NCI-H187 treated with DMSO at 0.1 percent for 48 hours (cell line): ENCODE data around the gene APBA1.

Experiments
- DNase-seq: peaks from one replicate; lab custom pipeline; 2025; lab: John Stamatoyannopoulos, UW

The APBA1 gene

DNA sequence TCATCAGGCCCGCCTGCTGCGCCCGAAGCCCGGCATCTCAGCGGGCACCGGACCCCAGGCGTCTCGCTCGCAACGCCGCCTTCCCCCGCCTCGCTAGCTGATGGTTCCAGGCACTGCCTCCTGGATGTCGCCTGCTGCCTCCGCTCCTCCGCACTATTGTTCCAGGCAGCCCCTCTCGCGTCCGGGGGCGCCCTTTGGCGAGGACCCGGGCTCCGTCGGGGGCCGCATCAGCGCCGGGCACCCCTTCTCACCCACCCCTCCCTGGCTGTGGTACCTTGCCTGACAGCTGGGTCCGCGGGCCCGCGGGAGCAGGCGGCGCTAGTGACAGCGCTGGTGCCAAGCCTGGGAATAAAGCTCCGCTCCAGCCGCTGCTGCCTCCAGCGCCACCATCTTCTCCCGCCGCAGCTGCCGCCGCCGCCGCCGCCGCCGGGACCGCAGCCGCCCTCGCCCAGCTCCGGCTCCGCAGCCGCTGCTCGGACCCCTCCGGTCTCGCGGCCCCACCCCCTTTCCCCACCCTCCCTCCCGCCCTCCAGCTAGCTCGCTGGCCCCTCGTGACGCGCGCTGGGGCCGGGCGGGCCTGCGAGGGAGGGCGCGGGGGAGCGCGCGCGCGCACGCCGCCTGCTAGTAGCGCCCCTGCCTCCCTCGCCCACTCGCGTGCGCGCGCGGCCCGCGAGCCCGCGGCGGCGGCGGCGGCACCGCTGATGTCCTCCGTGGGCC is at the start of gene APBA1:
APBA1 (minus strand) TSS at position 493 of the 717 bp plus-strand sequence.
- DNase-seq = no peak

DNA sequence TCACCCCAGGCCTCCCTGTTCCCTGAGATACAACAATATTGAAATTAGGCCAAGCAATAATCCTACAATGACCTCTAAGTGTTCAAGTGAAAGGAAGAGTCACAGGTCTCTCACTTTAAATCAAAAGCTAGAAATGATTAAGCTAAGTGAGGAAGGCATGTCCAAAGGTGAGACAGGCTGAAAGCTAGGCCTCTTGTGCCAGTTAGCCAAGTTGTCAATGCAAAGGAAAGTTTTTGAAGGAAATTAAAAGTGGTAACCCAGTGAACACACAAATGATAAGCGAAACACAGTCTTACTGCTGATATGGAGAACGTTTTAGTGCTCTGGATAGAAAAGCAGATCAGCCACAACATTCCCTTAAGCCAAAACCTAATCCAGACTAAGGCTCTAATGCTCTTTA is 47.8 kb upstream of the APBA1 start:
- DNase-seq = no peak

DNA sequence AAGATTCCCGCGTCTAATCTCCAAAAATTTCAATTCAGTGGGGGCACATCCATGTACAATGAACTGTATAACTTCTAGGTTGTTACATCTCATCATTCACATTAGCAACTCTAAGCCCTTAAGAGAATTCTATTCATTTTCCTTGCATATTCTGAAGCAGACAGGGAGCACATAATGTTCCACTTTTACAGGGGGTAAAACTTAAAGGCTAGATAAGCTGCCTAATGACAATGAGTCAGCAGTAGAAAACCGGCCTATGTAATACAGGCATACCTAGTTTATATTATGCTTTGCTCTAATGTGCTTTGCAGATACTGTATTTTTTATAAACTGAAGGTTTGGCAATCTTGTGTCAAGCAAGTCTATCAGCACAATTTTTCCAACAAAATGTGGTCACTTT is 47.2 kb upstream of the APBA1 start:
- no peak for DNase-seq

DNA sequence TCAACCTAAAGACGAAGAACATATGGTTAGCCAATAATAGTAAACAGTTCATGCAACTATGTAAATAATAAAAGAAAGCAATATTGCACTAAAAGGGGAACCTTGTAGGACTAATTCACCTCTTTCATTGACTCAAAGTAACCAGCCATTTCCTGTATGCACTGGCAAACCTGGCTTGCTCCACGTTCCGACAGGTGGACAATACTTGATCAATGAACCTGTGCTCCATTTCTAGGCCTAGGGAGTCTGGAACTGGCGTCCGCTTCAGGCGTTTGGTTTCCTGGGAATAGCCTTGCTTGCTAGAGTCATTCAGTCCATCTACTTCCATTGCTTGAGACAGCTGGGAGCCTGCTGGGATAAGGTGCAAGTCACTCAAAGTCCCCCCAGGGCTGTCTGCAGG is 46.0 kb upstream of the APBA1 start:
- no peak for DNase-seq

DNA sequence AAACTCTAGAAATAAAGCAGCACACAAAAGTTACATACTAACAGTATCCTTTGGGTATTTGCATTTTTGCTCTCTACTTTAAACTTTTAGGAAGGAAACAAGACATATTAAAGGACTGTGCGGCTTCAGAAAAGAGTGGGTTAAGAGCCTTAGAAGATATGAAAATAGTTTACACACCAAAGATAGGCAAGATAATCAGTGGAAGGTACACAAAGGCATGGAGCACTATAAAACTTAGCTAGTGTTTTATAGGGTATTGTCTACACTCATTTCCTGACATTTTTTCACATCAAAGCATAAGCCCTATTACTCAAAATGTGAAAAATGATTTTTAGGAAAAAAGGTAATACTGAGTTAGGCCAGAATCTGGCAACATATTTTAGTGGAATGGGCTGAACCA is 43.7 kb upstream of the APBA1 start:
- no peak for DNase-seq

DNA sequence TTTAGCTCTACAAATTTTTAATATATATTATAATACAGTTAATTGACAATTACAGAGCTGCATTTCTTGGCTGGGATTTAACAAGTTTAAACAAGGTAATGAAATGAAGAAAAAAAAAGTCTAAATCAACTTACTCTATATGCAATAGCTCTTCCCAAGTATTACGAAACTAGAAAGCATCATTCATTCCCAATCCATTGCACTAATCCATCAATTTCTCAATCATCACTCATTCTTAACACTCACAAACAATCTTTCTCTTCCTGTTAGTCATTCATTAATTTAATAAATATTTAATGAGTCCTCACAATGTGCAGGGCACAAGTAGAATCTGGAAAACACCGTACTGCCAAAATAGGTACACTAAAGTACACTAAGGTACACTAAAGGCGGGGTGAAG is 42.9 kb upstream of the APBA1 start:
- no peak for DNase-seq

DNA sequence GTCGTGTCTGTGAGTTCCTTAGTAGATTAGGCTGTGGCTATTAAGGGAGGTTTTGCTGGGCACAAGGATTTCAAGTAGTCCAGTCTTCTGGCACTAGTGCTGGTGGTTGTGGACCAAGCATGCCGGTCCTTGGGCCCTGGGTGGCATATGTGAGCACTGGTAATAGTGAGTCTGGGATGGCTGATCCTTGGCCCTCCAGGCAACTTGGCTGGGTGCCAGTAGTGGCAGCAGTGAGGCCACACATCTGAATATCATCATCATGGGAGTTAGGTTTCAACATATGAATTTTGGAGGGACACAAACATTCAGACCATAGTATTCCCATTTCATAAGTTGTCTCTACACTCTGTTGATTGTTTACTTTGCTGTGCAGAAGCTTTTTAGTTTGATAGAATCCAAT is 25.3 kb upstream of the APBA1 start:
- no peak for DNase-seq

DNA sequence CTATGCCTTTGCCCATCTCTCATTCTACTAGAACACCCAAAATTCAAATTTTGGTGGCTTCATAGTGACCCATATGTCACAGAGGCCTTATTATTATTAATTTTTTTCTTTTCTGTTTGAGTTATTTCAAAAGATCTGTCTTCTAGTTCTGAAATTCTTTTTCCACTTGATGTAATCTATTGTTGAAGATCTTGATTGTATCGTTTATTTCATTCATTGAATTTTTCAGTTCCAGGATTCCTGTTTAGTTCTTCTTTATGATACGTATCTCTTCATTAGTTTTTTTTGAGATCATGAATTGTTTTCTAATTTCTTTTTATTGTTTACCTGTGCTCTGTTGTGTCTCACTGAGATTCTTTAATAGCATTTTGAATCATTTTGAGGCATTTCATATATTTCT is 24.6 kb upstream of the APBA1 start:
- no peak for DNase-seq

DNA sequence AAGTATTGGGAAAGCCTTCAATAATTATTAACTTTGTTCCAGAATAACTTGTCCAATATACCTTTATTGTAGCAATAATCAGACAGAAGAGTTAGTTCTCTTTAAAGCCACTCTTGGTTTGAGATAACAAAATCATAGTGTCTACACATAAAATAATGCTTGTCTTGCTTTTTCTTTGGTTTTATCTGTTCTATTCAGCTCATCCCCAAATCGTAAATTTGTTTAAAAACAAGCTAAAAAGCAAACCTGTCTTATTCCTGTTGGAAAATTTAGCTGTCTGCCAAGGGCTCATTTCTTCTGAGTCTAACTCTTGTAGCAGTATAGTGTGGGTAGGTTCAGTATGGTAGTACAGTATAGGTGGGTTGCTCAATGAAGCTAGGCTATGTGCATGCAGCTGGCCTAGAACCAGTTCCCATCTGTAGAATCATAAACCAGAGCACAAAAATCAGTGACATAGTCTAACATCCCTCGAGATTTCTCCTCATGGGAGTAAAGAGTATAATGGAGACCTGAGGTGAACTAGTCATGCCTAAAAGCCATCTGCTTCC is 17.9 kb upstream of the APBA1 start:
- DNase-seq = no peak

DNA sequence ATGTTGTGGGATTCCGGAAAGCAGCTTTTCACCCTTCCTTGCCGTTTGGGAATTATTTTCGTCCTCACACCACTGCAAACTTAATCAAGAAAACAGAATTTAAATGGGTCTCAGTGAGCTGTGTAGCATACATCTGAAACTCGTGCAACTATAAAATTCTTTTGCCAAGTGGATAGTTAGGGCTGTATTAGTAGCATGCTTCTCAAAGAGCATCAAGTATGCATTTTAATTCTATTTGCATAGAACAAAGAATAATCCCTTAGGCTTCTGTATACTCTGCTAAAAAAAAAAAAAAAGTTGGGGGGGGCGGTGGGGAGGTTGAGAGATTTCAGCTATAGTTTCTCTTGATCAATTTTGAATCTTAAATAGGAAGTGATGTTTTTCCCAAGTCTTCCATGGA is 11.8 kb upstream of the APBA1 start:
- DNase-seq = no peak

DNA sequence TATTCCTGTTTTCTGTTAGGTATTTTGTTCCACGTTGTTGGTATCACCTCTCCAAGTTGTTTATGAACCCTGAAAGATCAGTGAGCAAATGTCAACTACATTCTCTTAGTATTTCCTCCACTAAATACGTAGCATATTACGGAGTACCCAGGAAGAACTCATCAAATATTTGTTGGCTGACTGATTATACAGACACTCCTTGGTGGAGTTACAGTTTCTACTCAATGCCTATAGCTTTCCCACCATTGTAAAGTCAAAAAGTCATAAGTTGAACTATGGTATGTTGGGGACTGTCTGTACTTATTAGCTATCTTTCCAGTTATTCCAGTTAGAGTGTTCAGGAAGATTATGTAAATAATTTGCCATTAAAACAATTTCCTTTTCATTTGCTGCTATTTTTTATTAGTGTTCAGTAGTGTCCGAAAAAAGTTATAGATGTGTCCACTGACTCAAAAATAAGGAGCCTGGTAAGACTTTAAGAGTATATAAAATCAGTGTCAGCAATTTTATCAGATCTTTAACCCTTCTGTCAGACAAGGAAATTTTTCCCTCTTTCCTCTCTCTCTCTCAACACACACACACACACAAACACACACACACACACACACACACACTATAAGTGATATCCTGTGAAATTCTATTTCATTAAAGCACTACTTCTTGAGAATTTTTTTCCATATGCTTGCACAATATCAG is 6.8 kb upstream of the APBA1 start:
- DNase-seq = no peak

DNA sequence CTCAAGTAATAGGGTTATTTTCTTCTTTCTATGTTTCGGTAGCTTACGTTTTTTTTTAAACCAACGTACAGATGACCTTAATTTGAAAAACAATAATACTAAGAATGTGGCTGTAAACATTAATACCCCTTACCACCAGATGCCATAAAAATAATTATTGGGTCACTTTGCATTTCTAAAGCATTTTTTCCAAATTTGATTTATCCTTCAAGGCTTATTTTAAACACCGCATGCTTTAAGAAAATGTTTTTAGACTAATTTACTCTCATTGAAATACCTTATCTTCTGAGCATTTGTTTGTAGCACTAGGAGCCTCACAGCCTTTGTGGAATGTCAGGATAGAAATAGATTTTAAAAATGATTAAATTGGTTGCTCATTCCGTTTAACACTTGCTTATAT is 5.8 kb upstream of the APBA1 start:
- no peak for DNase-seq

DNA sequence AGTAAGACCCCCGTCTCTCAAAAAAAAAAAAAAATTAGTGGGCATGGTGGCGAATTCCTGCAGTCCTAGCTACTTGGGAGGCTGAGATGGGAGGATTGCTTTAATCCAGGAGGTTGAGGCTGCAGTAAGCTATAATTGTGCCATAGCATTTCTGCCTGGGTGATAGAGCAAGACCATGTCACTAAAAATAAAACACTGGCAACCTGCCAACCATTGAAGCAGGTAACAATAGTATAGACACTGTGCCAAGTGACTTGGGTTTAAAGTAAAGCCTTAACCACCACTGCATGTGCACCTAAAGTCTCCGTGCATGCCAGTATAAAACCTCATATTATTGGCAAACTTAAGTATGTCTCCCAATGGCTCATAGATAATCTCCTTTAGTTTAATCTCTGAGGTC is 3.4 kb upstream of the APBA1 start:
- DNase-seq = no peak

DNA sequence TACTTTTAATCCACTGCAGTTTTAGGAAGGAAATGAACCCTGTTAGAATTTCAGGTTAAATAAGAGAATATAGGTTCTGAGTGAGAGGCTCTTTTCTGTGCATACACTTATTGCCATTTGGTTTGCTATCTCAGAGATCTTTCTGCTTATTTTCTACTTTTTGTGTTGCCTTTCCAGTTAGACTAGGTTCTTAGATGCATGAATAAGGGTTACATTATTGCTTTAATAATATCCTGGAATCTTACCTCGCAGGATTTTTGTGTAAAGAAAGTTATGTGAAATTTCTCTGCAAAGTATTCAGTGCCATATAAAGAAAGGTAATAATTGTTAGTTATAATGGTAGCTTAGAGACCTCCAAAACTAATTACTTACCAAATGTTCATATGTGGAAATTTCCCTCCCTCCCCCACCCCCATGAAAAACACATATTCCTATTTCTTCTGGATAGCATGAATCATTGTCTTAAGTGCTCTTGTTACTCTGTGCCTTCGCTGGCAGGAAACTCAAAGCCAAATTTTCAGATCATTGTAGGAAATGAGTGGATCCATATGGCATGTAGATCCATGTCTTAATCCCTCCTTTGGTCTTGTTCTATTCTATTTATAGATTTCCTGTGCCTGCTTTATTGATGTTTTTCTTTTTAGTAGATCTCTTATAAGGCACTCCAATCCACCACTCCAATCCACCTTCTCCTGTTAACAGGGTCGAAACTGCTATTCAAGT is 2.7 kb upstream of the APBA1 start:
- DNase-seq = peak; percentile 10

DNA sequence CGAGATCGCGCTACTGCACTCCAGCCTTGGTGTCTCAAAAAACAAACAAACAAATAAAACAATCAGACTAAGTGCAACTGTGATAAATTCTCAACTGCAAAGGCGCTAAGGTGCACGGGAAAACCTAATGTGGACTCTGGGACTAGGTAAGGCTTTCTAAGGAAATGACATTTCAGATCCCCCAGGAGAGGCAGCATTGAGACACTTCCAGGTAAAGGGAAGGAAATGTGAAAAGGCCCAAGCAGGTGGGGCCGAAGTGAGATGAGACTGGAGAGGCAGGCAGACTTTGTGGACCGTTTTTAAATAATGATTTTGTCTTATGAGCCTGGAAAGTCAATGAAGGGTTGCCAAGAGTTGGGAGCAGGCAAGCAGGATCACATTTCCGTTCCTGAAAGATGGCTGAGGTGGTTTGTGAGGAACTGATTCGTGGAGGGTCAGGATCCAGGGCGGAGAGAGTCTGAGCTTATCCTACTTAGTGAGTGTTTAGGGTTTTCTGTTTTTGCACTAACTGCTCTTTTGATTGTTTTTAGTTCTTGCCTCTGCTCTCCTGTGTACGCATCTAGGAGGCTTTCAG is 2.0 kb upstream of the APBA1 start:
- peak; percentile 9 for DNase-seq

DNA sequence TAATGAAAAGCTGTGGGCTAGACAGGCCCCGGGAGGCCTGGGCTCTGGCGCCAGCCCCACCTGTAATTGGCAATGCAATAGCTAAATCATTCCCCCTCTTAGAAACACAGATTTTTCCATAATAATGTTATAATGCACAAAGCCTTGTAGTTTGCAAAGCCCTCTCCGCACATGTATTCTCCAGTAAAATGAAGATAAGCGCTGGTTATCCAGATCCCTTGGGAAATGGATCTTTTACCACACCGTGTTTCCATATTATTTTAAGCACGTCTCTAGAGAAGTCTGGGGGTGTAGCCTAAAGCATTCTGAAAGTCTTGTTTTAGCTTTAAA is 1.1 kb upstream of the APBA1 start:
- DNase-seq = no peak

DNA sequence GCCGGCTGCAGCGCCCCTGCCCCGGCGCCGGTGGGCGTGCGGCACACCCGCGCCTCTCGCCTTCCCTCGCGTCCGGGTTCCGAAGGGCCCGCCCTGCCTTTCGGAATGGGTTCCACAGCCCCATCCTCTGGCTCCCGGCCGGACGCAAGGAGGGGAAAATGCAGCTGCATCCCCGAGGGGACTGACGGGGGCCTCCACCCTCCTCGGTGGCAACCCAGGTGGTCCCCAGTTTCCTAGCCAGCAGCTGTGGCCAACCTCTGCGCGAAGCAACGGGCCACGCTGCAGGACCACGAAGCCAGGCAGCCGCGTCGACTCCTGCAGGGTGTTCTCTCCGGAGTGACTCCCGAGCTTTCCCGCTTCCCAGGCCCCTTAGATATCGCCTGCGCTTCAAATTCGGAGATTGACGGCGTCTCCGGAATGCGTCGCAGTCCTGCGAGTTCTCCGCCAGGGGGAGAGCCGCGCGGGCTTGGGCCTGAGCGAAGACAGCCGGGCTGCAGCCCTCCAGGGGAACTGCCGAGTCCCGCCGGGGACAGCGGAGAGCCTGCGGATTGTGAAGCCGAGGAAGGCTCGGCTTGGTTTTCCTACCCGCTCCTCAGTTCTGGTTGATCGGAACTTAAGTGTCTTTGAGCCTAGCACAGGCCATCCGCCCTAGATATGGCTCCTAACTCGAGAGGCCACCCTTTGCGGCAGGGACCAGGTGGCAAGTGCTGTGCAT is 582 bp upstream of the APBA1 start:
- DNase-seq = peak; percentile 71

DNA sequence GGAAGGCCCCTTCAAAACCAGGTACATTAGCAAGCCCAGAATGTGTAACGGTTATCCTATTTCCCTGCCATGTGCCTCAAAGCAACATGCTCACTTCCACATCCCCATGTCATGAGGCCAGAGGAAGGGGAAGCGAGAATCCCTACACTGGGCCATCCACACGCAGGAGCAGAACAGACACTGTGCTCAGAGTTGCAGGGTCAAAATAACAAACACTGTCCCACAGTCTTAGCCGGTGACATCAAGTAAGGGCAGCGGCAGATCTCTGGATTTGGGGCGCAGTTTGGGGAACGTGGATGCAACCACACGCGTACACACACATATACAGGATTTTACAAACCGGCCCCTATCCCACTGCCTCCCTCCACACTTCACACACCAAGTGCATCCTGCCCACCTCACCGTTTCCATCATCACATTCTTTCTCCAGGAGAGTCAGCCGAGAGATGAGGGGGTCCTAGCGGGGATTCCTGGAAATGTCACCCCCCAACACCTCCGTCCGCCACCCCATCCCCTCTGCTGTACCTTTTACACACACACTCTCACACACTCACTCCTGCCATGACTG is 776 bp downstream of the APBA1 start:
- DNase-seq = no peak

DNA sequence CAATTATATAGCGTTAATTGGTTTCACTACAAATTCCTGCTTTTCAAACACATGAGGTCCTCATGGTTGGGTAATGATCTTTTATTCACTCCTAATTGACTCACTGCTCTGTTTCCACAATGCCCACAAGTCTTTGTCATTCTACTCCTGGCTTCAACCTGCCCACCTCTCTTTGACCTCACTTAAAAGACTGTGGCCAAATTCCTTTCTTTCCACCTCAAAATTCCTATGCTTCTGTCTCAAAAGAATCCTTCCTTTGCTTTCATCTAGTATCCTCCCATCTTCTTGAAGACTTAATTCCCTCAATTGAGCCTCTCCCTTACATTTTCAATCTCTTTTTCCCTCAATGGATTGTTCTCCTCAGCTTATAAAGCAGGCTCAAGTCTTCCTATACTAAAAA is 4.9 kb downstream of the APBA1 start:
- DNase-seq = no peak

DNA sequence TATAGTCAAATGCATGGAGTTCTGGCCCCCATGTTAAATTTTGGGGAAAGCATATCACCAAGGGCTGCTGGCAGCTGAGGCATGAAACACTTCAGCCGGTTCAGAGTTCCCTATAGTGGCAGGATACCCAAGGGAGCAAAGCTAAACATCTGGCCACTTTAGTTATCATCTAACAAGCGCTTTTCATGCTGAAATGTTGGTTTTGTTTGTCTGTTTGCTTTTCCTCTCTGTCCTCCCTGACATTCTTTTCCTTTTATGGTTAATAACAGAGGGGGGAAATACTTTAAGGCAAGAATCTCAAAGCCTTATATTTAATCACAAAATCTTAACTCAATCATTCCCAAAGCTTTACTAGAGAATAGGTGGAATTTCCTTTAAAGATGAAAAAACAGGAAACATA is 11.9 kb downstream of the APBA1 start:
- DNase-seq = no peak

DNA sequence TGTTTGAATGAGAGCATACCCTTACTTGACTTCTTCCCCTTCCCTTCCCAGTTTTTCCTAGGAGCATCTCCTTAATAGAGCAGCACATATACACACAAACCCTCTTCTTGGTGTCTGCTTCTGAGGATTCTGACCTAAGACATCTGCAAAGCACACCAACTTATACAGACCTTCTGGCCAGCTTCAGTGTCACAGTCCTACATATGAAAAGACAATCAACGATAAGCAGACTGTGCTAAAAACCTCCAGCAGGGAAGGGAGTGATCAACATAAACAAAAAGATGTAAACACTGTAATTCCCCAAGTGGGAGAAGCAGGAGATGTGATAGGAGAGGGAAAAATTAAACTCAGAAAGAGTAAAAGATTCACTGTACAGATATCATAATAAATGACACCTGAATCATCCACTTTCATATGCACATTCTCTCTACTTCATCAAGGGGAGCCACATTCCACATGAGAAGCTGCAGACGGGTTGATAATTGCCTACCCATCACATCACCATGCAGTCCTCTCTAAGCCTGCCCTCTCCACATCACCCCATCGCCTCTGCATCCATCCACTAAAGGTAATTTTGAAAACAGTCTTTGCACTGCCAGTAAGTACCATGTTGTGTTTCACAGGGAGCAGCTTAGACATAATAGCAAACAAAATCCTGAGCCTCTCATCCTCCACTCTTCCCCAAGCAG is 13.0 kb downstream of the APBA1 start:
- no peak for DNase-seq
